SKM-1 (cell line): ENCODE measurements around the gene CEP135.
"Not testable (repeated sequence)": the region's sequence is repeated elsewhere in the genome, so short reads cannot be mapped to it uniquely, and the experiment has no call there.

ENCODE experiments used
- DNase-seq: peaks from one replicate; lab custom pipeline; 2025; ENCODE audit not compliant: unreplicated experiment; lab: John Stamatoyannopoulos, UW

The CEP135 gene

GRCh38 chr4:55941881-55942396, 6.8 kb upstream of the CEP135 start:
- DNase-seq = no peak

- DNase-seq = peak; percentile 57
Observed at GRCh38 chr4:55947254-55947882, 1.4 kb upstream of the CEP135 start.

GRCh38 chr4:55947912-55948725, 626 bp upstream of the CEP135 start:
- DNase-seq = no peak

- DNase-seq = no peak
Observed at GRCh38 chr4:55949482-55949802, 697 bp downstream of the CEP135 start.

GRCh38 chr4:55951191-55951922, 2.6 kb downstream of the CEP135 start:
- no peak for DNase-seq

- no peak for DNase-seq
Observed at GRCh38 chr4:55955710-55956109, 7.0 kb downstream of the CEP135 start.

GRCh38 chr4:55959655-55960054, 10.9 kb downstream of the CEP135 start:
- no peak for DNase-seq

GRCh38 chr4:55964046-55964445, 15.3 kb downstream of the CEP135 start:
- DNase-seq = no peak

GRCh38 chr4:55965585-55965984, 16.8 kb downstream of the CEP135 start:
- DNase-seq = no peak

- DNase-seq = not testable (repeated sequence)
Observed at GRCh38 chr4:55966324-55966723, 17.6 kb downstream of the CEP135 start.

GRCh38 chr4:55967376-55967775, 18.6 kb downstream of the CEP135 start:
- no peak for DNase-seq

GRCh38 chr4:55973650-55974049, 24.9 kb downstream of the CEP135 start:
- DNase-seq = no peak

GRCh38 chr4:55977811-55978210, 29.1 kb downstream of the CEP135 start:
- no peak for DNase-seq

- DNase-seq = no peak
Observed at GRCh38 chr4:55979562-55979961, 30.8 kb downstream of the CEP135 start.

GRCh38 chr4:55980725-55981124, 32.0 kb downstream of the CEP135 start:
- DNase-seq = no peak

- no peak for DNase-seq
Observed at GRCh38 chr4:55982976-55983375, 34.2 kb downstream of the CEP135 start.

GRCh38 chr4:55989766-55990165, 41.0 kb downstream of the CEP135 start:
- no peak for DNase-seq

- DNase-seq = no peak
Observed at GRCh38 chr4:55993994-55994663, 45.4 kb downstream of the CEP135 start.

- no peak for DNase-seq
Observed at GRCh38 chr4:55996646-55997045, 47.9 kb downstream of the CEP135 start.

- no peak for DNase-seq
Observed at GRCh38 chr4:56003606-56004005, 54.9 kb downstream of the CEP135 start.

GRCh38 chr4:56004235-56004634, 55.5 kb downstream of the CEP135 start:
- DNase-seq = no peak
